Measurements from ENCODE around the gene BEST2.

The BEST2 gene

DNA sequence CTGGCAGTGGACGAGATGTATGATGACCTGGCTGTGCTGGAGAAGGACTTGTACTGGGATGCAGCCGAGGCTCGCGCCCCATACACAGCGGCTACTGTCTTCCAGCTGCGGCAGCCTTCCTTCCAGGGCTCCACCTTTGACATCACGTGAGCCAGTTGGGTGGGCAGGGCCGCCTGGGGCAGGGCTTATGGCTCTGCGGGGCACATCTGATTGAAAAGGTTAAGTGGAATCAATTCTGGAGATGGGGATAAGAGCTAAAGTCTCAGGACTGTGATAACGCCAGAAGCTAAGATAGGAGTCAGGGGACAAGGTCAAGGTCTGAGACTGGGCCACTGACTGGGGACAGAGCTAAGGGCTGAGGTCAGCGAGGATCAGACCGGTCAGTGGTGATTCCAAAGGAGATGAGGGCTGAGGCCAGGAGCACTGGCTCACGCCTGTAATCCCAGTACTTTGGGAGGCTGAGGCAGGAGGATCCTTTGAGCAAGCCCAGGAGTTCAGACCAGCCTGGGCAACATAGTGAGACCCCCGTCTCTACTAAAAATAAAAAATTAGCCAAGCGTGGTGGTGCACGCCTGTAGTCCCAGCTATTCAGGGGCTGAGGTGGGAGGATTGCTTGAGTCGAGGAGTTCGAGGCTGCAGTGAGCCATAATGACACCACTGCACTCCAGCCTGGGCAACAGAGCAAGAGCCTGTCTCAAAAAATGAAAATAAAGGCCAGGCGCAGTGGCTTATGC lies 4.7 kb downstream of the BEST2 start:
- Histone ChIP-seq H3K9me3 (ENCODE audit: low read length) (no peaks in the 10 kb centered on the region), H3K36me3 (ENCODE audit: insufficient read depth, low read length) (no peaks in the 10 kb centered on the region), H3K9ac (ENCODE audit: low read length) (no peak overlapping the region), H4K20me1 (ENCODE audit: insufficient read depth, low read length) (no peaks in the 10 kb centered on the region), H3K4me1 (ENCODE audit: insufficient read depth, low read length, severe bottlenecking) (peaks cover 3% of the 10 kb centered on the region), H3K9me2 (ENCODE audit: low read depth, low read length) (no peaks in the 10 kb centered on the region), H3K4me2 (ENCODE audit: low read length) (no peak overlapping the region), H3K27me3 (ENCODE audit: insufficient read depth, low read length) (peaks cover 4% of the 10 kb centered on the region; the same call in 1 of the 2 replicates), H3K4me3 (ENCODE audit: low read depth, low read length, poor library complexity, severe bottlenecking) (no peak overlapping the region), H3K27ac (ENCODE audit: low read depth, low read length, poor library complexity, severe bottlenecking) (no peak overlapping the region), H2AFZ (ENCODE audit: low read length) (no peak overlapping the region), H3F3A (ENCODE audit: insufficient read depth, low read length) (no peaks in the 10 kb centered on the region), H3K79me2 (ENCODE audit: insufficient read depth, low read length) (no peaks in the 10 kb centered on the region)
- TF ChIP-seq, protein P1, sequence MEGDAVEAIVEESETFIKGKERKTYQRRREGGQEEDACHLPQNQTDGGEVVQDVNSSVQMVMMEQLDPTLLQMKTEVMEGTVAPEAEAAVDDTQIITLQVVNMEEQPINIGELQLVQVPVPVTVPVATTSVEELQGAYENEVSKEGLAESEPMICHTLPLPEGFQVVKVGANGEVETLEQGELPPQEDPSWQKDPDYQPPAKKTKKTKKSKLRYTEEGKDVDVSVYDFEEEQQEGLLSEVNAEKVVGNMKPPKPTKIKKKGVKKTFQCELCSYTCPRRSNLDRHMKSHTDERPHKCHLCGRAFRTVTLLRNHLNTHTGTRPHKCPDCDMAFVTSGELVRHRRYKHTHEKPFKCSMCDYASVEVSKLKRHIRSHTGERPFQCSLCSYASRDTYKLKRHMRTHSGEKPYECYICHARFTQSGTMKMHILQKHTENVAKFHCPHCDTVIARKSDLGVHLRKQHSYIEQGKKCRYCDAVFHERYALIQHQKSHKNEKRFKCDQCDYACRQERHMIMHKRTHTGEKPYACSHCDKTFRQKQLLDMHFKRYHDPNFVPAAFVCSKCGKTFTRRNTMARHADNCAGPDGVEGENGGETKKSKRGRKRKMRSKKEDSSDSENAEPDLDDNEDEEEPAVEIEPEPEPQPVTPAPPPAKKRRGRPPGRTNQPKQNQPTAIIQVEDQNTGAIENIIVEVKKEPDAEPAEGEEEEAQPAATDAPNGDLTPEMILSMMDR (IDR thresholded peaks at IDR 0.05; ENCODE audit: low read length) = no peak
- TF ChIP-seq EZH2 (IDR thresholded peaks at IDR 0.05; ENCODE audit: borderline replicate concordance, low read length) = no peak

DNA sequence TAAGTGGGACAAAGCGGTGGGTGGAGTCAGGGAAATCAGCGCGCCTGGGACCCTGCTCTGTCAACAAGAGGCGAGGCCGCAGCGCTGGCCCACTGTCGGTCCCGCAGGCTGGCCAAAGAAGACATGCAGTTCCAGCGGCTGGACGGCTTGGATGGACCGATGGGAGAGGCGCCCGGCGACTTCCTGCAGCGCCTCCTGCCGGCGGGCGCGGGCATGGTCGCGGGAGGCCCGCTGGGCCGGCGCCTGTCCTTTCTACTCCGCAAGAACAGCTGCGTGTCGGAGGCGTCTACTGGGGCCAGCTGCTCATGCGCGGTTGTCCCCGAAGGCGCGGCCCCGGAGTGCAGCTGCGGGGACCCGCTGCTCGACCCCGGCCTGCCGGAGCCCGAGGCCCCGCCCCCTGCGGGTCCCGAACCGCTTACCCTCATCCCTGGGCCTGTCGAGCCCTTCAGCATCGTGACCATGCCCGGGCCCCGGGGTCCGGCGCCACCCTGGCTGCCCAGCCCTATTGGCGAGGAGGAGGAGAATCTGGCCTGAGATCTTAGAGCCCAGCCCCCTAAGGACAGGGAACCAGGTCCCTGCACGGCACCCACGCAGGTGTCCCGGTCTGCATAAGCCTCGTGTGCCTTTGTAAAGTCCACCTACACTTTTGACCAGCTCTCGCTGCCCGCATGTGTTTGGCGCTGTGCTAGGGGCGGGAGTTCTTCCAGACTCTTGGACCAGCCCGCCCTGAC lies 6.1 kb downstream of the BEST2 start:
- H3K4me1 ChIP-seq (ENCODE audit: insufficient read depth, low read length, severe bottlenecking) = peaks cover 3% of the 10 kb centered on the region
- no peak overlapping the region for H2AFZ ChIP-seq (ENCODE audit: low read length)
- peak overlapping the region; percentile 37 for H3K4me3 ChIP-seq (ENCODE audit: low read depth, low read length, poor library complexity, severe bottlenecking)

DNA sequence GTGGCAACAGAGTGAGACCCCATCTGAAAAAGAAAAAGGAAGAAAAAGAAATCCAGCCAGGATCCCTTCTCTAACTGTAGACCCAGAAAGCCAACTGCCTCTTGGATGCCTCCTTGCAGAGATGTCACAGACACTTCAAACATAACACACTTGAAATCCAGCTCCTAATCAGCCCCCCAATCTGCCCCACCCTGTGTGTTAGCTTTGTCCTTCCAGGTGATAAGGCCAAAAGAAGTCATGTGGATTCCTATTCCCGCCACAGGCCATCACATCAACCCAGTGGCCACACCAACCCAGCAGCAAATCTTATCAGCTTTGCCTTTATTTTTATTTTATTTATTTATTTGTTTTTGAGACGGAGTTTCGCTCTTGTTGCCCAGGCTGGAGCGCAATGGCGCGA lies 8.1 kb downstream of the BEST2 start:
- H3K79me2 ChIP-seq (ENCODE audit: insufficient read depth, low read length) = no peaks in the 10 kb centered on the region
- H4K20me1 ChIP-seq (ENCODE audit: insufficient read depth, low read length) = no peaks in the 10 kb centered on the region
- H3K27me3 ChIP-seq (ENCODE audit: insufficient read depth, low read length) = no peaks in the 10 kb centered on the region
- H3K4me2 ChIP-seq (ENCODE audit: low read length) = no peak overlapping the region
- no peak overlapping the region for H3K9ac ChIP-seq (ENCODE audit: low read length)
- H3K4me1 ChIP-seq (ENCODE audit: insufficient read depth, low read length, severe bottlenecking) = peaks cover 3% of the 10 kb centered on the region
- H3K36me3 ChIP-seq (ENCODE audit: insufficient read depth, low read length) = 0 out of 2 replicates have a peak, but pooled peaks cover 6% of the 10 kb centered on the region
- H3K27ac ChIP-seq (ENCODE audit: low read depth, low read length, poor library complexity, severe bottlenecking) = no peak overlapping the region
- H3K9me3 ChIP-seq (ENCODE audit: low read length) = no peaks in the 10 kb centered on the region
- H3K9me2 ChIP-seq (ENCODE audit: low read depth, low read length) = no peaks in the 10 kb centered on the region
- TF ChIP-seq EZH2 (IDR thresholded peaks at IDR 0.05; ENCODE audit: borderline replicate concordance, low read length) = no peak
- TF ChIP-seq, protein P1 (IDR thresholded peaks at IDR 0.05; ENCODE audit: low read length) = no peak
- H3K4me3 ChIP-seq (ENCODE audit: low read depth, low read length, poor library complexity, severe bottlenecking) = no peak overlapping the region
- H2AFZ ChIP-seq (ENCODE audit: low read length) = no peak overlapping the region
- H3F3A ChIP-seq (ENCODE audit: insufficient read depth, low read length) = no peaks in the 10 kb centered on the region

More for the DNA sequence above, 6.1 kb downstream of the BEST2 start:
- Histone ChIP-seq H3K9me3 (ENCODE audit: low read length) (no peaks in the 10 kb centered on the region), H3K36me3 (ENCODE audit: insufficient read depth, low read length) (no peaks in the 10 kb centered on the region), H3K9ac (ENCODE audit: low read length) (no peak overlapping the region), H3K27ac (ENCODE audit: low read depth, low read length, poor library complexity, severe bottlenecking) (no peak overlapping the region), H3K27me3 (ENCODE audit: insufficient read depth, low read length) (no peaks in the 10 kb centered on the region), H3K79me2 (ENCODE audit: insufficient read depth, low read length) (no peaks in the 10 kb centered on the region), H3K9me2 (ENCODE audit: low read depth, low read length) (no peaks in the 10 kb centered on the region), H3F3A (ENCODE audit: insufficient read depth, low read length) (no peaks in the 10 kb centered on the region), H3K4me2 (ENCODE audit: low read length) (peak overlapping the region; percentile 63), H4K20me1 (ENCODE audit: insufficient read depth, low read length) (no peaks in the 10 kb centered on the region)
- TF ChIP-seq, protein P1 (IDR thresholded peaks at IDR 0.05; ENCODE audit: low read length) = peak; percentile 83
- no peak for TF ChIP-seq EZH2 (IDR thresholded peaks at IDR 0.05; ENCODE audit: borderline replicate concordance, low read length)

Data from OCI-LY1 (cell line).